Endothelial cell (in vitro differentiated cells): Measurements from ENCODE around the gene CCT8. TPM values are rescaled to one million over a fixed set of nuclear protein-coding genes. Genes with fewer than 3 reads are reported as not detected.

Experiments
- DNase-seq: peaks from one replicate; pipeline ENCODE4 v3.0.0; 2021; ENCODE audit warnings: low spot score
- H3K27ac Mint-ChIP-seq: one replicate; pipeline ENCODE4 v1.8.0; 2021; ENCODE audit warnings: mixed read lengths, inconsistent platforms; ENCODE audit not compliant: unreplicated experiment
- H3K27me3 Mint-ChIP-seq: one replicate; pipeline ENCODE4 v1.8.0; 2021; ENCODE audit warnings: mild to moderate bottlenecking, moderate library complexity, mixed read lengths, inconsistent platforms; ENCODE audit not compliant: unreplicated experiment
- H3K36me3 Mint-ChIP-seq: one replicate; pipeline ENCODE4 v1.8.0; 2021; ENCODE audit warnings: mild to moderate bottlenecking, low read depth, mixed read lengths, inconsistent platforms; ENCODE audit not compliant: unreplicated experiment
- H3K4me1 Mint-ChIP-seq: one replicate; pipeline ENCODE4 v1.8.0; 2021; ENCODE audit warnings: mild to moderate bottlenecking, mixed read lengths, inconsistent platforms; ENCODE audit not compliant: unreplicated experiment
- H3K4me3 Mint-ChIP-seq: one replicate; pipeline ENCODE4 v1.8.0; 2021; ENCODE audit warnings: mild to moderate bottlenecking, mixed read lengths, inconsistent platforms; ENCODE audit not compliant: unreplicated experiment
- H3K9me3 Mint-ChIP-seq: one replicate; pipeline ENCODE4 v1.8.0; 2021; ENCODE audit warnings: mixed read lengths, inconsistent platforms; ENCODE audit not compliant: unreplicated experiment
- CTCF ChIP-seq: fragments of 200-600 bp; sonication (generic); IDR thresholded peaks from one replicate; pipeline ENCODE4 v1.5.0; 2021; ENCODE audit warnings: antibody characterized with exemption; ENCODE audit not compliant: unreplicated experiment
- total RNA-seq: library from RNA; stranded (reverse); fragmentation: NEBNext Ultra II Directional; extraction: Animal tissue kit (Norgen Biotek cat#: 25700); gene quantifications from one replicate; pipeline ENCODE4 v1.2.1, GENCODE V29; 2021; ENCODE audit not compliant: unreplicated experiment

Gene CCT8
- total RNA-seq, 1 donor from 2014 or later: 186 TPM

- peaks cover 13% of the 10 kb centered on the region for H3K36me3 Mint-ChIP-seq
- H3K27me3 Mint-ChIP-seq: no peaks in the 10 kb centered on the region
- no peak overlapping the region for H3K27ac Mint-ChIP-seq
- DNase-seq: no peak
- H3K4me3 Mint-ChIP-seq: no peak overlapping the region
- TF ChIP-seq CTCF: no peak
- H3K4me1 Mint-ChIP-seq: no peaks in the 10 kb centered on the region
- H3K9me3 Mint-ChIP-seq: no peaks in the 10 kb centered on the region
These were observed 38.8 kb downstream of the CCT8 start for GRCh38 chr21:29034678-29035077.

- no peak overlapping the region for H3K27ac Mint-ChIP-seq
- H3K27me3 Mint-ChIP-seq: no peaks in the 10 kb centered on the region
- DNase-seq: no peak
- no peak overlapping the region for H3K4me3 Mint-ChIP-seq
- H3K36me3 Mint-ChIP-seq: peaks cover 14% of the 10 kb centered on the region
- H3K9me3 Mint-ChIP-seq: no peaks in the 10 kb centered on the region
- TF ChIP-seq CTCF: no peak
- H3K4me1 Mint-ChIP-seq: no peaks in the 10 kb centered on the region
These were observed 39.6 kb downstream of the CCT8 start for GRCh38 chr21:29033871-29034270.

- Mint-ChIP-seq H3K4me1 (no peaks in the 10 kb centered on the region), H3K4me3 (no peak overlapping the region), H3K9me3 (no peaks in the 10 kb centered on the region), H3K36me3 (peaks cover 16% of the 10 kb centered on the region), H3K27ac (no peak overlapping the region), H3K27me3 (no peaks in the 10 kb centered on the region)
- no peak for TF ChIP-seq CTCF
- DNase-seq: no peak
These were observed 40.1 kb downstream of the CCT8 start for GRCh38 chr21:29033301-29033700.

GRCh38 chr21:29030909-29031308 is 42.5 kb downstream of the CCT8 start:
- H3K36me3 Mint-ChIP-seq: peaks cover 13% of the 10 kb centered on the region
- DNase-seq: no peak
- TF ChIP-seq CTCF: no peak
- no peaks in the 10 kb centered on the region for H3K9me3 Mint-ChIP-seq
- H3K27ac Mint-ChIP-seq: no peak overlapping the region
- H3K4me3 Mint-ChIP-seq: peak overlapping the region; percentile 4
- H3K27me3 Mint-ChIP-seq: no peaks in the 10 kb centered on the region
- peaks cover 4% of the 10 kb centered on the region for H3K4me1 Mint-ChIP-seq

- no peak for TF ChIP-seq CTCF
- H3K36me3 Mint-ChIP-seq: peaks cover 8% of the 10 kb centered on the region
- no peak overlapping the region for H3K27ac Mint-ChIP-seq
- H3K4me3 Mint-ChIP-seq: no peak overlapping the region
- H3K27me3 Mint-ChIP-seq: peaks cover 3% of the 10 kb centered on the region
- no peaks in the 10 kb centered on the region for H3K9me3 Mint-ChIP-seq
- peaks cover 12% of the 10 kb centered on the region for H3K4me1 Mint-ChIP-seq
- DNase-seq: no peak
These were observed 43.9 kb downstream of the CCT8 start for GRCh38 chr21:29029524-29029923.
